Spleen (tissue), 11 donors: ENCODE data around the gene RGS1. TPM values are rescaled to one million over a fixed set of nuclear protein-coding genes. Genes with fewer than 3 reads are reported as not detected.

Source experiments
- DNase-seq: peaks from one replicate; pipeline ENCODE4 v3.0.0-alpha.2; 2020
- H3K27ac ChIP-seq, 8 donors: fragments of 200-600 bp; sonication (generic) in 7 of 8; 1 replicate in 4 of 8; 2 replicates in 4 of 8; pipeline versions ENCODE4 v1.5.0 to v1.8.0; 2016 to 2021; ENCODE audit warnings: inconsistent platforms in 4 of 8, mild to moderate bottlenecking in 4 of 8, moderate library complexity in 1 of 8
- H3K27me3 ChIP-seq, 7 donors: fragments of 200-600 bp; sonication (generic) in 6 of 7; replicated peaks in 1 of 7; 1 replicate in 4 of 7; 2 replicates in 3 of 7; pipeline versions ENCODE4 v1.5.0 to v1.8.0; 2016 to 2021; ENCODE audit warnings: inconsistent platforms in 3 of 7, mild to moderate bottlenecking in 1 of 7
- H3K36me3 ChIP-seq, 6 donors: fragments of 200-600 bp; sonication (generic) in 5 of 6; 1 replicate in 4 of 6; 2 replicates in 2 of 6; pipeline versions ENCODE4 v1.5.0 to v1.8.0; 2016 to 2021; ENCODE audit warnings: inconsistent platforms in 2 of 6
- H3K4me1 ChIP-seq, 6 donors: fragments of 200-600 bp; sonication (generic) in 5 of 6; 1 replicate in 3 of 6; 2 replicates in 3 of 6; pipeline versions ENCODE4 v1.5.0 to v1.8.0; 2016 to 2021; ENCODE audit warnings: inconsistent platforms in 3 of 6
- H3K4me3 ChIP-seq, 8 donors: fragments of 200-600 bp; sonication (generic) in 7 of 8; 1 replicate in 4 of 8; 2 replicates in 4 of 8; pipeline versions ENCODE4 v1.5.0 to v1.8.0; 2016 to 2021; ENCODE audit warnings: inconsistent platforms in 4 of 8, mild to moderate bottlenecking in 4 of 8, moderate library complexity in 2 of 8
- H3K9me3 ChIP-seq, 8 donors: fragments of 200-600 bp; sonication (generic) in 7 of 8; 1 replicate in 4 of 8; 2 replicates in 4 of 8; pipeline versions ENCODE4 v1.5.0 to v1.8.0; 2016 to 2021; ENCODE audit warnings: inconsistent platforms in 4 of 8
- POLR2A ChIP-seq, 3 donors: fragments of 450-650 bp; IDR thresholded peaks; one replicate each; pipeline ENCODE4 v1.5.1; 2017; ENCODE audit warnings: antibody characterized with exemption in 3 of 3, mild to moderate bottlenecking in 1 of 3
- POLR2AphosphoS5 ChIP-seq, 3 donors: sonication (generic); formaldehyde crosslinking; IDR thresholded peaks; one replicate each; pipeline ENCODE4 v1.5.1; 2017; ENCODE audit warnings: antibody characterized with exemption in 3 of 3
- WGBS, 5 donors: extraction: QIAGEN DNeasy Blood & Tissue Kit in 3 of 5; methylation state at CpG; one replicate each; pipeline versions ENCODE4 v1.1.5 to v1.1.7; 2013 to 2018; 5-methylcytosine and 5-hydroxymethylcytosine counted together
- intact Hi-C: fragments of 100-400 bp; cut with DNase I; formaldehyde crosslinking; loops from one replicate; pipeline ENCODE4 v1.15.0; 2023; ENCODE audit warnings: low total_unique reads
- polyA plus RNA-seq, 3 donors: library from polyadenylated mRNA; stranded (reverse); fragments of 200-250 nt; gene quantifications; one replicate each; pipeline ENCODE4 v1.2.1, GENCODE V29; 2013
- total RNA-seq, 7 donors: library from RNA; depleted of rRNA in 3 of 7; stranded (reverse); fragments of >200 nt in 3 of 7; fragmentation: NEBNext Ultra II Directional in 4 of 7; extraction: Animal tissue kit (Norgen Biotek cat#: 25700) in 4 of 7; gene quantifications; one replicate each; pipeline versions ENCODE4 v1.1.0 to v1.2.1, GENCODE V29; 2016 to 2021
- TF ChIP-seq, protein P1 (sequence below), 11 experiments: fragments of 200-600 bp in 7 of 11; fragments of 450-650 bp in 4 of 11; sonication (generic) in 4 of 11; IDR thresholded peaks in 8 of 11; conservative IDR thresholded peaks in 3 of 11; 1 replicate in 7 of 11; 2 replicates in 4 of 11; pipeline versions ENCODE4 v1.4.0 to v1.8.0; 2016 to 2021; ENCODE audit warnings: antibody characterized with exemption in 11 of 11, inconsistent platforms in 4 of 11, mild to moderate bottlenecking in 1 of 11
- donor health status: healthy with polysubstance abuse.
- donor health status: DM: no; HTN: no; CAD: no; lungs with moderate emphysema.
- donor health status: DM: no; HTN: no; CAD: no.
- donor health status: Bipolar disorder and iron deficiency.
- donor health status: healthy.
- donor health status: DM: no; HTN: no; CAD: no.
- donor health status: DM: yes; HTN: yes; CAD: no.

RGS1 gene
- total and polyA plus RNA-seq, 10 donors, result 15.9 to 261 (median 68.2) TPM

DNA sequence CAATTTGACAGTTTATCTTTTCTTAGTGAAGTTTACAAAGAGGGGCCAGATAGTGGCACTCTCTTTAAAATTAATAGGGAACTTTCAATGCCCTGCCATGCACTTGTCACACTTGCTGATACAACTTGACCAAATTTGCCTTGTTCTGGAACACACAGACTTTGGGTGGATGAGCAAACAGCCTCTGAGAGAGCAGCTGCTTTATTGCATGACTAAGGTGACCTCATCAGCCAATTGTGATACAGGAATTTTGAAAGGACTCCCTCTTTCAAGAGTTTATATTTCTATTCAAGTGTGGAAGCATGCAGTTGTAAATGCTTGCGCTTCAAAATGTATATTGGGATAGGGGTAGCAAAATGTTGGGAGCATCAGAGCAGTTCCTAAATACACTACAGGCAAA is 2.1 kb upstream of the RGS1 start:
- peak overlapping the region in 2 of 8 donors; percentile 8 to 31 for H3K27ac ChIP-seq
- no peak for DNase-seq
- TF ChIP-seq POLR2A (IDR thresholded peaks at IDR 0.05), result no peak
- TF ChIP-seq, protein P1, sequence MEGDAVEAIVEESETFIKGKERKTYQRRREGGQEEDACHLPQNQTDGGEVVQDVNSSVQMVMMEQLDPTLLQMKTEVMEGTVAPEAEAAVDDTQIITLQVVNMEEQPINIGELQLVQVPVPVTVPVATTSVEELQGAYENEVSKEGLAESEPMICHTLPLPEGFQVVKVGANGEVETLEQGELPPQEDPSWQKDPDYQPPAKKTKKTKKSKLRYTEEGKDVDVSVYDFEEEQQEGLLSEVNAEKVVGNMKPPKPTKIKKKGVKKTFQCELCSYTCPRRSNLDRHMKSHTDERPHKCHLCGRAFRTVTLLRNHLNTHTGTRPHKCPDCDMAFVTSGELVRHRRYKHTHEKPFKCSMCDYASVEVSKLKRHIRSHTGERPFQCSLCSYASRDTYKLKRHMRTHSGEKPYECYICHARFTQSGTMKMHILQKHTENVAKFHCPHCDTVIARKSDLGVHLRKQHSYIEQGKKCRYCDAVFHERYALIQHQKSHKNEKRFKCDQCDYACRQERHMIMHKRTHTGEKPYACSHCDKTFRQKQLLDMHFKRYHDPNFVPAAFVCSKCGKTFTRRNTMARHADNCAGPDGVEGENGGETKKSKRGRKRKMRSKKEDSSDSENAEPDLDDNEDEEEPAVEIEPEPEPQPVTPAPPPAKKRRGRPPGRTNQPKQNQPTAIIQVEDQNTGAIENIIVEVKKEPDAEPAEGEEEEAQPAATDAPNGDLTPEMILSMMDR (IDR thresholded peaks at IDR 0.05 in 8 of 11, conservative IDR thresholded peaks at IDR 0.05 in 3 of 11), result no peak
- TF ChIP-seq POLR2AphosphoS5 (IDR thresholded peaks at IDR 0.05), result no peak
- no peaks in the 10 kb centered on the region for H3K27me3 ChIP-seq
- no peaks in the 10 kb centered on the region for H3K36me3 ChIP-seq
- no peak overlapping the region for H3K4me3 ChIP-seq
- H3K4me1 ChIP-seq, result peaks cover 0 to 17% (median 5%) of the 10 kb centered on the region in 6 donors
- H3K9me3 ChIP-seq, result peaks cover 0 to 16% (median 12%) of the 10 kb centered on the region in 8 donors
- WGBS, 5 donors, result 48 to 100% (median 96%) methylated on average over 1 of the region's 1 CpG
- intact Hi-C loops, result no loop called here

- DNase-seq, result no peak
- Histone ChIP-seq H3K27me3 (no peaks in the 10 kb centered on the region), H3K9me3 (peaks cover 0 to 16% (median 12%) of the 10 kb centered on the region in 8 donors), H3K36me3 (no peaks in the 10 kb centered on the region), H3K27ac (peak overlapping the region in 2 of 8 donors; percentile 8 to 31), H3K4me1 (peaks cover 0 to 17% (median 5%) of the 10 kb centered on the region in 6 donors), H3K4me3 (no peak overlapping the region)
- 24 to 70% (median 34%) methylated on average over 1 of the region's 1 CpG for WGBS, 5 donors
- intact Hi-C loops, result no loop called here
- no peak for TF ChIP-seq POLR2A (IDR thresholded peaks at IDR 0.05)
- TF ChIP-seq, protein P1 (IDR thresholded peaks at IDR 0.05 in 8 of 11, conservative IDR thresholded peaks at IDR 0.05 in 3 of 11), result no peak
- no peak for TF ChIP-seq POLR2AphosphoS5 (IDR thresholded peaks at IDR 0.05)
Observed at GRCh38 chr1:192574073-192574472, 1.5 kb upstream of the RGS1 start.

DNA sequence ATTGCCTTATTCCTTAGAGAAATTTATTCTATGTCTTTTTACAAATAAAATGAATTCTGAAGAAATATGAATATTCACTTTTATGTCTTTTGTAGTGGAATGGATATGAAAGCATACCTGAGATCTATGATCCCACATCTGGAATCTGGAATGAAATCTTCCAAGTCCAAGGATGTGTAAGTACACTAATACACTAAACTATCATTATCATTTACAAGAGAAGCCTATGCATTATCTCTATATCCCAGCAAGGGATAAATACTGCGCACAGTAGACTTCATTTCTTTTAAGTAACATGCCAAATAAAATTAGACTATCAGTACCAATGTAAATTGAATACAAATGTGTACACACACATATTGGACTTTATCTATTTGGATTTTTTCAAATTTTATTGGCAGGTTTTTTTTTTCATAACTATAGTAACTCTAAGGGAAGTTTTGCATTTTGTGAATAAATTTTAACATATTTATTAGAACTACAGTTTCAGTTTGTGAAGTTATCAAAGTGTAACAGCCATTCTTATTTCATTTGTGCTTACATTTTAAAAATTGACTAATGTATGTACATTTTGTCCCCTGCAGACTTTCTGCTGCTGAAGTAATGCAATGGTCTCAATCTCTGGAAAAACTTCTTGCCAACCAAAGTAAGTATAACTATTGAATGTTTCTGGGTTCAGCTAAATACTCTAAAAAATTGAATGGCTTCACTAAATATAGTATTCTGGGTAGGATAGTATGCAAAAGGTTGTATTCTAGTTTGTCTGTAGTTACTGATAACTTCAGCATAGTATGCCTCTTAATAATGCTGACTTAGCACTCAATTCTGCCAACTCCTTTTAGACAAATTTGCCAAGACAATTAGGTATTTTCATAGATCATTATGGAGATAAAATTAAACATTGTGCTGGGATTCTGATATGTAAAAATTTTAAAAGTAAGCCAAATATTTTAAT is 894 bp downstream of the RGS1 start:
- intact Hi-C loops, result no loop called here
- DNase-seq, result no peak
- Histone ChIP-seq H3K4me3 (peak overlapping the region in 7 of 8 donors; percentile 4 to 61 (median 19)), H3K4me1 (peaks cover 0 to 17% (median 5%) of the 10 kb centered on the region in 6 donors), H3K27me3 (no peaks in the 10 kb centered on the region), H3K36me3 (no peaks in the 10 kb centered on the region), H3K27ac (peak overlapping the region in 6 of 8 donors; percentile 19 to 77 (median 58)), H3K9me3 (no peaks in the 10 kb centered on the region)
- WGBS, 5 donors, result 92 to 96% (median 95%) methylated on average over 1 of the region's 1 CpG
- no peak for TF ChIP-seq POLR2AphosphoS5 (IDR thresholded peaks at IDR 0.05)
- TF ChIP-seq, protein P1 (IDR thresholded peaks at IDR 0.05 in 8 of 11, conservative IDR thresholded peaks at IDR 0.05 in 3 of 11), result no peak
- TF ChIP-seq POLR2A (IDR thresholded peaks at IDR 0.05), result no peak
